CD8-positive, alpha-beta memory T cell (primary cell): ENCODE data around the gene AZU1. TPM values are rescaled to one million over a fixed set of nuclear protein-coding genes. Genes with fewer than 3 reads are reported as not detected.

ENCODE experiments used
- CTCF ChIA-PET: fragments of 350-600 bp; sonication (Branson Sonifier 250); formaldehyde crosslinking; loops from one replicate; lab custom pipeline; 2021; ENCODE audit warnings: antibody characterized with exemption; lab: Charles Lee
- POLR2A ChIA-PET: fragments of 350-600 bp; sonication (Branson Sonifier 250); formaldehyde crosslinking; loops from one replicate; lab custom pipeline; 2021; ENCODE audit warnings: antibody characterized with exemption; lab: Charles Lee
- DNase-seq, 5 donors: peaks; one replicate each; pipeline versions ENCODE4 v3.0.0 to v3.0.0-alpha.2; 2020 to 2022; ENCODE audit warnings: mixed read lengths in 1 of 5
- H3K27ac ChIP-seq: one replicate; pipeline ENCODE4 v1.7.0; 2013; ENCODE audit warnings: low read depth, mild to moderate bottlenecking, low read length, moderate library complexity
- H3K27me3 ChIP-seq: 2 replicates; pipeline ENCODE4 v1.7.0; 2013; ENCODE audit warnings: low read length, mild to moderate bottlenecking; ENCODE audit not compliant: insufficient read depth, poor library complexity, severe bottlenecking
- H3K36me3 ChIP-seq: 2 replicates; pipeline ENCODE4 v1.7.0; 2013; ENCODE audit warnings: mild to moderate bottlenecking, low read length, moderate library complexity; ENCODE audit not compliant: insufficient read depth
- H3K4me1 ChIP-seq: 2 replicates; pipeline ENCODE4 v1.7.0; 2013; ENCODE audit warnings: mild to moderate bottlenecking, low read length, moderate library complexity; ENCODE audit not compliant: insufficient read depth
- H3K4me3 ChIP-seq: 2 replicates; pipeline ENCODE4 v1.7.0; 2013; ENCODE audit warnings: mild to moderate bottlenecking, low read length
- H3K9me3 ChIP-seq: 2 replicates; pipeline ENCODE4 v1.7.0; 2013; ENCODE audit warnings: mild to moderate bottlenecking, low read length
- H3K27ac Mint-ChIP-seq, 8 donors: one replicate each; pipeline ENCODE4 v1.8.0; 2020 to 2021; ENCODE audit warnings: mixed read lengths in 8 of 8, mild to moderate bottlenecking in 6 of 8, inconsistent platforms in 3 of 8, moderate library complexity in 3 of 8
- H3K27me3 Mint-ChIP-seq, 2 donors: one replicate each; pipeline ENCODE4 v1.8.0; 2020 to 2021; ENCODE audit warnings: mixed read lengths in 2 of 2, mild to moderate bottlenecking in 1 of 2, moderate library complexity in 1 of 2
- H3K36me3 Mint-ChIP-seq, 3 donors: one replicate each; pipeline ENCODE4 v1.8.0; 2020 to 2021; ENCODE audit warnings: mixed read lengths in 3 of 3, inconsistent platforms in 1 of 3, mild to moderate bottlenecking in 1 of 3
- H3K4me1 Mint-ChIP-seq, 3 donors: one replicate each; pipeline ENCODE4 v1.8.0; 2020 to 2021; ENCODE audit warnings: mixed read lengths in 3 of 3, inconsistent platforms in 1 of 3, mild to moderate bottlenecking in 1 of 3
- H3K4me3 Mint-ChIP-seq, 7 donors: one replicate each; pipeline ENCODE4 v1.8.0; 2020 to 2021; ENCODE audit warnings: mixed read lengths in 7 of 7, mild to moderate bottlenecking in 6 of 7, moderate library complexity in 4 of 7, inconsistent platforms in 2 of 7
- H3K9me3 Mint-ChIP-seq, 5 donors: one replicate each; pipeline ENCODE4 v1.8.0; 2020 to 2022; ENCODE audit warnings: mixed read lengths in 5 of 5, mild to moderate bottlenecking in 3 of 5, moderate library complexity in 2 of 5, inconsistent platforms in 1 of 5
- polyA plus RNA-seq: library from polyadenylated mRNA; unstranded; fragments of 300-500 nt; fragmentation: Illumina TruSeq; gene quantifications from one replicate; pipeline ENCODE4 v1.2.3, GENCODE V29; 2021
- total RNA-seq, 2 experiments: library from RNA; stranded (reverse); gene quantifications; one replicate each; pipeline ENCODE4 v1.2.3, GENCODE V29; 2021

AZU1 gene
- total and polyA plus RNA-seq, 3 experiments from 2014 or later = not detected

DNA sequence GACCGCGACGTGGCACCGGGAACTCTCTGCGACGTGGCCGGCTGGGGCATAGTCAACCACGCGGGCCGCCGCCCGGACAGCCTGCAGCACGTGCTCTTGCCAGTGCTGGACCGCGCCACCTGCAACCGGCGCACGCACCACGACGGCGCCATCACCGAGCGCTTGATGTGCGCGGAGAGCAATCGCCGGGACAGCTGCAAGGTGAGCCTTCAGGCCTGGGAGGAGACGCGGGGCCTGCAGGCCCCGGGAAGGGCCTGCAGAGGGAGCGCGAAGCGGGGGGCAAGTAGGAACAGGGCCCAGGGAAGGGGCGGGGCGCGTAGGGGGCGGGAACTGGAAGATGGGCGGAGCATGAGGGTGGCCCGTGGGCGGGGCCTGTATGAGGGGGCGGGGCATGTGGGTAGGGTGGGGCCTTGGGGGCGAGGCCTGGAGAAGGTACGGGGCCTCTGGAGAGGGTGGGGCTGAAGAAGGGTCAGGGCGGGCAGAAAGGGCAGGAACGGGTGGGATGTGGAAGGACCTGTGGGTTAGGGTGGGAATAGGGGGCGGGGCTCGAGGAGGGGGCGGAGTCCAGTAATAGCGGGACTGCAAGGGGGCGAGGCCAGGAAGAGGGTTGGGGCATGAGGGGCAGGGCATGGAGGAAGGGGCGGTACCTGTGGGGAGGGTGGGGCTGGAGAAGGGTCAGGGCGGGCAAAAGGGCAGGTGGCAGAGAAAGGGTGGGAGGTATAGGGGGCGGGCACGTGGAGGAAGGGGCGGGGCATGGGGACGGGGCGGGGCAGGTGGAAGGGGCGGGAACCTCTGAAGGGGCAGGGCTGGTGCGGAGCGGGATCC lies 34.3 kb downstream of the AZU1 start:
- Mint-ChIP-seq H3K27me3 (peaks cover 6 to 10% of the 10 kb centered on the region in 2 donors), H3K36me3 (peaks cover 0 to 2% (median 0%) of the 10 kb centered on the region in 3 donors), H3K4me1 (peaks cover 15 to 24% (median 15%) of the 10 kb centered on the region in 3 donors), H3K4me3 (peak overlapping the region in 4 of 7 donors; percentile 22 to 74 (median 50)), H3K27ac (peak overlapping the region in 2 of 8 donors; percentile 58), H3K9me3 (no peaks in the 10 kb centered on the region)
- peaks cover 13% of the 10 kb centered on the region for H3K27me3 ChIP-seq
- POLR2A ChIA-PET = interaction anchor here (0.6 to 2.6 kb wide), 4 partner anchors 26 to 63 kb away, joined by 4 to 18 read pairs (median 6); partner anchors contain the start of genes MED16 and RNU6-9
- H3K27ac ChIP-seq = no peak overlapping the region
- H3K9me3 ChIP-seq = no peaks in the 10 kb centered on the region
- H3K4me1 ChIP-seq = peaks cover 24% of the 10 kb centered on the region
- no peak overlapping the region for H3K4me3 ChIP-seq
- H3K36me3 ChIP-seq = no peaks in the 10 kb centered on the region
- CTCF ChIA-PET = interaction anchor here (1.6 to 6.3 kb wide), 5 partner anchors 20 to 382 kb away, joined by 3 to 107 read pairs (median 26); partner anchors contain the start of genes KISS1R, MED16 and RNU6-9
- DNase-seq = peak; percentile 54 to 79 (median 58)

- DNase-seq = peak; percentile 74 to 88 (median 77)
- Mint-ChIP-seq H3K4me3 (peak overlapping the region; percentile 66 to 86 (median 74)), H3K27ac (peak overlapping the region in 6 of 8 donors; percentile 23 to 89 (median 64)), H3K4me1 (peaks cover 15 to 24% (median 17%) of the 10 kb centered on the region in 3 donors), H3K36me3 (peaks cover 0 to 7% (median 3%) of the 10 kb centered on the region in 3 donors), H3K9me3 (no peaks in the 10 kb centered on the region), H3K27me3 (peaks cover 6 to 7% of the 10 kb centered on the region in 2 donors)
- ChIA-PET POLR2A (interaction anchor here (0.6 to 2.6 kb wide), 6 partner anchors 14 to 60 kb away, joined by 3 to 18 read pairs (median 9); partner anchors contain the start of genes MED16 and RNU6-9), CTCF (interaction anchor here (0.9 to 6.3 kb wide), 15 partner anchors 13 to 382 kb away, joined by 3 to 107 read pairs (median 8); partner anchors contain the start of genes KISS1R, MED16, R3HDM4 and RNU6-2)
- Histone ChIP-seq H3K9me3 (no peaks in the 10 kb centered on the region), H3K4me3 (peak overlapping the region; percentile 19), H3K36me3 (no peaks in the 10 kb centered on the region), H3K4me1 (peaks cover 24% of the 10 kb centered on the region), H3K27me3 (peaks cover 13% of the 10 kb centered on the region), H3K27ac (no peak overlapping the region)
Measured at GRCh38 chr19:862581-863314, 35.1 kb downstream of the AZU1 start.

DNA sequence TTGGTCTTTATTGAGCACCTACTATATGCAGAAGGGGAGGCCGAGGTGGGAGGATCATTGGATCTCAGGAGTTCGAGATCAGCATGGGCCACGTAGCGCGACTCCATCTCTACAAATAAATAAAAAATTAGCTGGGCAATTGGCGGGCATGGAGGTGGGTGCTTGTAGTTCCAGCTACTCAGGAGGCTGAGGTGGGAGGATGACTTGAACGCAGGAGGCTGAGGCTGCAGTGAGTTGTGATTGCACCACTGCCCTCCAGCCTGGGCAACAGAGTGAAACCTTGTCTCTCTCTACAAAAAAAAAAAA lies 35.6 kb downstream of the AZU1 start:
- Mint-ChIP-seq H3K9me3 (no peaks in the 10 kb centered on the region), H3K27me3 (peaks cover 4 to 5% of the 10 kb centered on the region in 2 donors), H3K27ac (peak overlapping the region in 5 of 8 donors; percentile 23 to 94 (median 58)), H3K4me3 (peak overlapping the region; percentile 66 to 86 (median 74)), H3K36me3 (peaks cover 0 to 8% (median 3%) of the 10 kb centered on the region in 3 donors), H3K4me1 (peaks cover 15 to 24% (median 17%) of the 10 kb centered on the region in 3 donors)
- Histone ChIP-seq H3K36me3 (no peaks in the 10 kb centered on the region), H3K27me3 (peaks cover 13% of the 10 kb centered on the region), H3K4me1 (peaks cover 24% of the 10 kb centered on the region), H3K27ac (no peak overlapping the region), H3K9me3 (no peaks in the 10 kb centered on the region), H3K4me3 (peak overlapping the region; percentile 19)
- CTCF ChIA-PET = interaction anchor here (0.6 to 6.3 kb wide), 36 partner anchors 9 to 381 kb away, joined by 3 to 107 read pairs (median 4); partner anchors contain the start of genes KISS1R, MED16, R3HDM4 and RNU6-2
- POLR2A ChIA-PET = interaction anchor here (0.6 to 2.6 kb wide), 12 partner anchors 9 to 406 kb away, joined by 3 to 18 read pairs (median 6); partner anchors contain the start of genes CIRBP, MED16, RNU6-9 and WDR18
- DNase-seq = no peak

GRCh38 chr19:866769-867300 lies 39.2 kb downstream of the AZU1 start:
- Histone ChIP-seq H3K27me3 (no peaks in the 10 kb centered on the region), H3K4me1 (peaks cover 20% of the 10 kb centered on the region), H3K9me3 (no peaks in the 10 kb centered on the region), H3K4me3 (no peak overlapping the region), H3K27ac (no peak overlapping the region), H3K36me3 (peaks cover 8% of the 10 kb centered on the region)
- CTCF ChIA-PET = interaction anchor here (0.5 to 6.3 kb wide), 2 partner anchors 16 to 53 kb away, joined by 3 to 107 read pairs; partner anchors contain the start of gene KISS1R
- Mint-ChIP-seq H3K4me3 (no peak overlapping the region), H3K36me3 (peaks cover 0 to 26% (median 4%) of the 10 kb centered on the region in 3 donors), H3K9me3 (no peaks in the 10 kb centered on the region), H3K27me3 (peaks cover 0 to 4% of the 10 kb centered on the region in 2 donors), H3K4me1 (peaks cover 20 to 28% (median 24%) of the 10 kb centered on the region in 3 donors), H3K27ac (no peak overlapping the region)
- POLR2A ChIA-PET = interaction anchor here (0.8 kb wide), 1 partner anchor 118 kb away, joined by 4 read pairs; no protein-coding TSS in a partner anchor
- DNase-seq = no peak

GRCh38 chr19:867301-867793 lies 39.7 kb downstream of the AZU1 start:
- H3K27me3 ChIP-seq = no peaks in the 10 kb centered on the region
- H3K27ac Mint-ChIP-seq = peak overlapping the region in 2 of 8 donors; percentile 65 to 70
- H3K4me3 Mint-ChIP-seq = no peak overlapping the region
- H3K9me3 ChIP-seq = no peaks in the 10 kb centered on the region
- H3K27ac ChIP-seq = no peak overlapping the region
- H3K4me1 Mint-ChIP-seq = peaks cover 20 to 33% (median 26%) of the 10 kb centered on the region in 3 donors
- no peak for DNase-seq
- CTCF ChIA-PET = interaction anchor here (0.5 to 6.3 kb wide), 2 partner anchors 16 to 53 kb away, joined by 3 to 107 read pairs; partner anchors contain the start of gene KISS1R
- H3K27me3 Mint-ChIP-seq = peaks cover 0 to 4% of the 10 kb centered on the region in 2 donors
- peaks cover 0 to 28% (median 4%) of the 10 kb centered on the region in 3 donors for H3K36me3 Mint-ChIP-seq
- H3K9me3 Mint-ChIP-seq = no peaks in the 10 kb centered on the region
- no peak overlapping the region for H3K4me3 ChIP-seq
- peaks cover 8% of the 10 kb centered on the region for H3K36me3 ChIP-seq
- POLR2A ChIA-PET = interaction anchor here (0.8 kb wide), 1 partner anchor 117 kb away, joined by 4 read pairs; no protein-coding TSS in a partner anchor
- H3K4me1 ChIP-seq = peaks cover 25% of the 10 kb centered on the region

DNA sequence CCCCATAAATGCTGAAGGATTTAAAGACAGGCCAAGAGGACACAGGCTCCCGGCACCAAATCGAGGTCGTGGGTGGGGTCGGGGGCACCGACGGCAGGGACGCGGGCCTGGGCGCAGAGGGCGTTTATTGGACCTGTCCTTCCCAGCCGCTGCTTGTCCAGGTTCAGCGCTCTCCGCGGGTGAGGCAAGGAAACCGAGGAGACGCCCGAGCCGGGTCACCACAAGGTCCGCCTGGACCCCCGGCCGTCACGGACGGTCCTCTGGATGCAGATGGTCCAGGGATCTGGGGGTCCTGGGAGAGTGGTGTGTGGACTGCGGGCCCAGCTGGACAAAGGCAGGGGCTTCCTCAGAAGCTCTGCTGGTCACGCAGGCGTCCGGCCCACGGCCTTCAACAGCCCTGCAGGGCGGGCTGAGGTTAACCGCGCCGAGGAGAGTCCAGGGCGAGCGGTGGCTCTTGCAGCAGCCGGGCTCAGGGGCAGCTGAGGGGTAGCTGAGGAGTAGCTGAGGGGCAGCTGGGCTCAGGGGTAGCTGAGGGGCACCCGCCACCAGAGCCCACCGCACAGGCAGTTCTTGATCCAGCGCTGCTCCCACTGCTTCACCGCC lies 40.3 kb downstream of the AZU1 start:
- Mint-ChIP-seq H3K27ac (peak overlapping the region in 1 of 8 donors; percentile 65), H3K9me3 (no peaks in the 10 kb centered on the region), H3K4me1 (peaks cover 19 to 32% (median 24%) of the 10 kb centered on the region in 3 donors), H3K4me3 (no peak overlapping the region), H3K36me3 (peaks cover 0 to 32% (median 4%) of the 10 kb centered on the region in 3 donors), H3K27me3 (peaks cover 0 to 5% of the 10 kb centered on the region in 2 donors)
- ChIA-PET POLR2A (interaction anchor here (0.8 kb wide), 1 partner anchor 117 kb away, joined by 4 read pairs; no protein-coding TSS in a partner anchor), CTCF (interaction anchor here (1.0 to 6.3 kb wide), 2 partner anchors 12 to 52 kb away, joined by 4 to 107 read pairs; partner anchors contain the start of gene KISS1R)
- Histone ChIP-seq H3K4me3 (no peak overlapping the region), H3K27me3 (no peaks in the 10 kb centered on the region), H3K9me3 (no peaks in the 10 kb centered on the region), H3K27ac (no peak overlapping the region), H3K4me1 (peaks cover 21% of the 10 kb centered on the region), H3K36me3 (peaks cover 8% of the 10 kb centered on the region)
- DNase-seq = no peak
